GM12878 (cell line): ENCODE measurements around the gene ERC1.

Experiments
- BHLHE40 ChIP-seq, 2 experiments: fragments of 450-650 bp in 1 of 2; IDR thresholded peaks; 2 replicates each; pipeline ENCODE4 v1.6.1; 2011 to 2017; ENCODE audit warnings: low read depth in 2 of 2, borderline replicate concordance in 1 of 2, improper control_type of control experiment in 1 of 2, low read length in 1 of 2, mild to moderate bottlenecking in 1 of 2
- EP300 ChIP-seq, 2 experiments: fragments of 150-350 bp in 1 of 2; IDR thresholded peaks; 2 replicates each; pipeline ENCODE4 v1.6.1; 2011 to 2012; ENCODE audit warnings: low read depth in 2 of 2, low read length in 2 of 2, borderline replicate concordance in 1 of 2, improper control_type of control experiment in 1 of 2, inconsistent platforms in 1 of 2; ENCODE audit not compliant: control insufficient read depth in 1 of 2
- ETV6 ChIP-seq, 2 experiments: fragments of 450-650 bp in 1 of 2; IDR thresholded peaks in 1 of 2; conservative IDR thresholded peaks in 1 of 2; 2 replicates each; pipeline ENCODE4 v1.6.1; 2014; ENCODE audit warnings: antibody characterized with exemption in 1 of 2, borderline replicate concordance in 1 of 2, low read depth in 1 of 2, mild to moderate bottlenecking in 1 of 2, moderate library complexity in 1 of 2
- EZH2 ChIP-seq: IDR thresholded peaks from 2 replicates; pipeline ENCODE4 v1.6.1; 2012; ENCODE audit warnings: low read depth, mild to moderate bottlenecking, control low read depth, inconsistent platforms, low read length, borderline replicate concordance; ENCODE audit not compliant: control insufficient read depth
- POLR2A ChIP-seq: IDR thresholded peaks from 2 replicates; pipeline ENCODE4 v1.6.1; 2011; ENCODE audit warnings: low read depth, mild to moderate bottlenecking, low read length
- SUZ12 ChIP-seq: fragments of 200-600 bp; sonication (generic); IDR thresholded peaks from one replicate; pipeline ENCODE4 v1.6.1; 2018; ENCODE audit warnings: antibody characterized with exemption, mild to moderate bottlenecking; ENCODE audit not compliant: unreplicated experiment
- TF ChIP-seq, protein P1 (sequence below), 3 experiments: IDR thresholded peaks in 2 of 3; conservative IDR thresholded peaks in 1 of 3; 2 replicates each; pipeline ENCODE4 v1.5.1; 2011; ENCODE audit warnings: low read depth in 3 of 3, low read length in 3 of 3, mild to moderate bottlenecking in 3 of 3, control low read depth in 2 of 3, moderate library complexity in 2 of 3, inconsistent platforms in 1 of 3, mixed read lengths in 1 of 3; ENCODE audit not compliant: control insufficient read depth in 2 of 3, insufficient read depth in 1 of 3; ENCODE audit errors: extremely low read depth in 1 of 3
- TF ChIP-seq, protein P2 (sequence below): IDR thresholded peaks from 2 replicates; pipeline ENCODE4 v1.6.1; 2011; ENCODE audit warnings: low read depth, low read length, improper control_type of control experiment, borderline replicate concordance

DNA sequence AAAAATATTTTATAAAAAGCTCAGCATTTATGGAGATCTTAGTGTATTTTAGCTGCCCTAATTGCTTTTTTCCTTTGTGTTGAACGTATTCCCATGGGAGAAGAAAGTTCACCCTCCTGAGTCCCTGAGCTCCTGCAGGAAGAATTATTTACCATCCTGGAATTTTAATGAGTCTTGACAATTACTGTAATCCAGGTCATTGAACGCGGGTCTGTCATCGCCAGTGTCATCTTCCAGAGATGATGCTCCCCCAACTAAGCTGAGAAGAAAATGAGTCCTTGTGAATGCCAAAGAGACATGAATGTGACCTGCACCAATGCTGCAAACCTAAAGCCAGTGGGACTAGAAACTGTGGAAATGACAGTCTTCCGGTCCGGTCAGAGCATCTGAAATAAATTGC is 473.9 kb downstream of the ERC1 start:
- TF ChIP-seq BHLHE40 (IDR thresholded peaks at IDR 0.05; ENCODE audit: borderline replicate concordance in 1 of 2, low read depth in 2 of 2, low read length in 1 of 2), result no peak
- TF ChIP-seq, protein P1, sequence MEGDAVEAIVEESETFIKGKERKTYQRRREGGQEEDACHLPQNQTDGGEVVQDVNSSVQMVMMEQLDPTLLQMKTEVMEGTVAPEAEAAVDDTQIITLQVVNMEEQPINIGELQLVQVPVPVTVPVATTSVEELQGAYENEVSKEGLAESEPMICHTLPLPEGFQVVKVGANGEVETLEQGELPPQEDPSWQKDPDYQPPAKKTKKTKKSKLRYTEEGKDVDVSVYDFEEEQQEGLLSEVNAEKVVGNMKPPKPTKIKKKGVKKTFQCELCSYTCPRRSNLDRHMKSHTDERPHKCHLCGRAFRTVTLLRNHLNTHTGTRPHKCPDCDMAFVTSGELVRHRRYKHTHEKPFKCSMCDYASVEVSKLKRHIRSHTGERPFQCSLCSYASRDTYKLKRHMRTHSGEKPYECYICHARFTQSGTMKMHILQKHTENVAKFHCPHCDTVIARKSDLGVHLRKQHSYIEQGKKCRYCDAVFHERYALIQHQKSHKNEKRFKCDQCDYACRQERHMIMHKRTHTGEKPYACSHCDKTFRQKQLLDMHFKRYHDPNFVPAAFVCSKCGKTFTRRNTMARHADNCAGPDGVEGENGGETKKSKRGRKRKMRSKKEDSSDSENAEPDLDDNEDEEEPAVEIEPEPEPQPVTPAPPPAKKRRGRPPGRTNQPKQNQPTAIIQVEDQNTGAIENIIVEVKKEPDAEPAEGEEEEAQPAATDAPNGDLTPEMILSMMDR (IDR thresholded peaks at IDR 0.05 in 2 of 3, conservative IDR thresholded peaks at IDR 0.05 in 1 of 3; ENCODE audit: control insufficient read depth in 2 of 3, extremely low read depth in 1 of 3, insufficient read depth in 1 of 3, low read depth in 3 of 3, low read length in 3 of 3), result no peak
- no peak for TF ChIP-seq SUZ12
- no peak for TF ChIP-seq POLR2A
- TF ChIP-seq, protein P2, sequence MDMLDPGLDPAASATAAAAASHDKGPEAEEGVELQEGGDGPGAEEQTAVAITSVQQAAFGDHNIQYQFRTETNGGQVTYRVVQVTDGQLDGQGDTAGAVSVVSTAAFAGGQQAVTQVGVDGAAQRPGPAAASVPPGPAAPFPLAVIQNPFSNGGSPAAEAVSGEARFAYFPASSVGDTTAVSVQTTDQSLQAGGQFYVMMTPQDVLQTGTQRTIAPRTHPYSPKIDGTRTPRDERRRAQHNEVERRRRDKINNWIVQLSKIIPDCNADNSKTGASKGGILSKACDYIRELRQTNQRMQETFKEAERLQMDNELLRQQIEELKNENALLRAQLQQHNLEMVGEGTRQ, result no peak
- no peak for TF ChIP-seq EZH2
- TF ChIP-seq ETV6 (conservative IDR thresholded peaks at IDR 0.05 in 1 of 2, IDR thresholded peaks at IDR 0.05 in 1 of 2; ENCODE audit: borderline replicate concordance in 1 of 2, low read depth in 1 of 2), result no peak
- no peak for TF ChIP-seq EP300 (IDR thresholded peaks at IDR 0.05; ENCODE audit: borderline replicate concordance in 1 of 2, control insufficient read depth in 1 of 2, low read depth in 2 of 2, low read length in 2 of 2)
